Smooth muscle cell (in vitro differentiated cells): ENCODE data around the gene GRB7. TPM values are rescaled to one million over a fixed set of nuclear protein-coding genes. Genes with fewer than 3 reads are reported as not detected.

Experiments used
- DNase-seq: peaks from one replicate; lab custom pipeline; 2025; ENCODE audit not compliant: unreplicated experiment; lab: John Stamatoyannopoulos, UW
- H2AFZ ChIP-seq: fragments of 200-600 bp; sonication (generic); 2 replicates; pipeline ENCODE4 v1.6.0; 2016; ENCODE audit warnings: antibody characterized with exemption, low read depth, mild to moderate bottlenecking
- H3F3A ChIP-seq: fragments of 200-600 bp; sonication (generic); 2 replicates; pipeline ENCODE4 v1.6.0; 2017; ENCODE audit warnings: antibody characterized with exemption, low read depth
- H3K27ac ChIP-seq: fragments of 200-600 bp; sonication (generic); 2 replicates; pipeline ENCODE4 v1.5.1; 2016; ENCODE audit warnings: low read depth, mild to moderate bottlenecking
- H3K27me3 ChIP-seq: fragments of 200-600 bp; sonication (generic); 2 replicates; pipeline ENCODE4 v1.6.1; 2016; ENCODE audit warnings: low read depth, mild to moderate bottlenecking
- H3K36me3 ChIP-seq: fragments of 200-600 bp; sonication (generic); 2 replicates; pipeline ENCODE4 v1.5.1; 2016; ENCODE audit warnings: low read depth
- H3K4me1 ChIP-seq: fragments of 200-600 bp; sonication (generic); 2 replicates; pipeline ENCODE4 v1.5.1; 2016; ENCODE audit warnings: low read depth
- H3K4me2 ChIP-seq: fragments of 200-600 bp; sonication (generic); 2 replicates; pipeline ENCODE4 v1.6.0; 2016; ENCODE audit warnings: mild to moderate bottlenecking
- H3K4me3 ChIP-seq: fragments of 200-600 bp; sonication (generic); 2 replicates; pipeline ENCODE4 v1.5.1; 2016; ENCODE audit warnings: mild to moderate bottlenecking
- H3K79me2 ChIP-seq: fragments of 200-600 bp; sonication (generic); 2 replicates; pipeline ENCODE4 v1.6.0; 2016; ENCODE audit warnings: low read depth, mild to moderate bottlenecking
- H3K9ac ChIP-seq: fragments of 200-600 bp; sonication (generic); 2 replicates; pipeline ENCODE4 v1.6.0; 2016; ENCODE audit warnings: low read depth
- H3K9me3 ChIP-seq: fragments of 200-600 bp; sonication (generic); replicated peaks from 2 replicates; pipeline ENCODE4 v1.5.1; 2016; ENCODE audit warnings: low read depth
- H4K20me1 ChIP-seq: fragments of 200-600 bp; sonication (generic); 2 replicates; pipeline ENCODE4 v1.6.0; 2016; ENCODE audit warnings: low read depth
- WGBS: methylation state at CpG from one replicate; pipeline ENCODE4 v1.1.7; 2016; ENCODE audit warnings: low lambda C conversion rate; 5-methylcytosine and 5-hydroxymethylcytosine counted together
- polyA plus RNA-seq: library from polyadenylated mRNA; unstranded; fragments of >200 nt; fragmentation: Nextera tagmentation; extraction: Ambion mirVana; gene quantifications from 2 replicates; pipeline ENCODE4 v1.2.1, GENCODE V29; 2016
- total RNA-seq: library from RNA; depleted of rRNA; stranded (reverse); fragments of >200 nt; gene quantifications from 2 replicates; pipeline ENCODE4 v1.2.3, GENCODE V29; 2014
- TF ChIP-seq, protein P1 (sequence below): fragments of 200-600 bp; sonication (generic); IDR thresholded peaks from 2 replicates; pipeline ENCODE4 v1.5.1; 2017; ENCODE audit warnings: borderline replicate concordance, mild to moderate bottlenecking, antibody characterized with exemption; ENCODE audit not compliant: insufficient read depth, poor library complexity, severe bottlenecking

GRB7 gene
- total and polyA plus RNA-seq, 2 experiments from 2014 or later: 2.7 to 4.1 TPM

DNA sequence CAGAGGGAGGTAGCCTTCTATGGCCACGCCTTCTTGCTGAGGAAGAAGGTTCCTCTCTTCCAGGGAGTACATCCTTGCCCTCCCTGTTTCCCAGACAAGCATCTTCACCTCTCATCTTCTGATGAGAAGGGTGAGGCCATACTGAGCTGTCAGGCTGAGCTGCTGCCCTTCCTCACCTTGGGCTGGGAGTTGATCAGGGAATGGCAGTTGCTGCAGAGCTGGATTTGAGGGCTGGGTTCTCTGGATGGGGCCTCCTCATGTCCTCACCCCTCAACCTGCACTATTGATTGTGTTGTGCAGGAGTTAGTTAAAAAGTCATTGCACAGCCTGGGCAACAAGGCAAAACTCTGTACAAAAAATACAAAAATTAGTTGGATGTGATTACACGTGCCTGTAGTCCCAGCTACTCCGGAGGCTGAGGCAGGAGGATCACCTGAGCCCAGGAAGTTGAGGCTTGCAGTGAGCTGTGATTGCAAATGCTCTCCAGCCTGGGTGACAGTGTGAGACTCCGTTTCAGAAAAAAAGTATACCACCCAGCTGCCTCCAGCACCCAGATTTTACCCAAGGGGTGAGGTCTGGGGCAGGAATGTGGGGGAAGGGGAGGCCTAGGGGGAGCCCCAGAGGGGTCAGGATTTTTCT, 35.8 kb upstream of the GRB7 start:
- H3K4me3 ChIP-seq: peak overlapping the region; percentile 91
- H3K4me1 ChIP-seq: peaks cover 27% of the 10 kb centered on the region
- H3K27ac ChIP-seq: no peak overlapping the region
- H3K4me2 ChIP-seq: peak overlapping the region; percentile 92
- H2AFZ ChIP-seq: no peak overlapping the region
- H4K20me1 ChIP-seq: peaks cover 59% of the 10 kb centered on the region
- no peaks in the 10 kb centered on the region for H3K27me3 ChIP-seq
- no peak for DNase-seq
- no peaks in the 10 kb centered on the region for H3F3A ChIP-seq
- no peaks in the 10 kb centered on the region for H3K36me3 ChIP-seq
- no peak overlapping the region for H3K9ac ChIP-seq
- WGBS: 89% methylated on average over 4 of the region's 4 CpGs
- TF ChIP-seq, protein P1, sequence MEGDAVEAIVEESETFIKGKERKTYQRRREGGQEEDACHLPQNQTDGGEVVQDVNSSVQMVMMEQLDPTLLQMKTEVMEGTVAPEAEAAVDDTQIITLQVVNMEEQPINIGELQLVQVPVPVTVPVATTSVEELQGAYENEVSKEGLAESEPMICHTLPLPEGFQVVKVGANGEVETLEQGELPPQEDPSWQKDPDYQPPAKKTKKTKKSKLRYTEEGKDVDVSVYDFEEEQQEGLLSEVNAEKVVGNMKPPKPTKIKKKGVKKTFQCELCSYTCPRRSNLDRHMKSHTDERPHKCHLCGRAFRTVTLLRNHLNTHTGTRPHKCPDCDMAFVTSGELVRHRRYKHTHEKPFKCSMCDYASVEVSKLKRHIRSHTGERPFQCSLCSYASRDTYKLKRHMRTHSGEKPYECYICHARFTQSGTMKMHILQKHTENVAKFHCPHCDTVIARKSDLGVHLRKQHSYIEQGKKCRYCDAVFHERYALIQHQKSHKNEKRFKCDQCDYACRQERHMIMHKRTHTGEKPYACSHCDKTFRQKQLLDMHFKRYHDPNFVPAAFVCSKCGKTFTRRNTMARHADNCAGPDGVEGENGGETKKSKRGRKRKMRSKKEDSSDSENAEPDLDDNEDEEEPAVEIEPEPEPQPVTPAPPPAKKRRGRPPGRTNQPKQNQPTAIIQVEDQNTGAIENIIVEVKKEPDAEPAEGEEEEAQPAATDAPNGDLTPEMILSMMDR: no peak
- no peaks in the 10 kb centered on the region for H3K9me3 ChIP-seq
- H3K79me2 ChIP-seq: peaks cover 36% of the 10 kb centered on the region

DNA sequence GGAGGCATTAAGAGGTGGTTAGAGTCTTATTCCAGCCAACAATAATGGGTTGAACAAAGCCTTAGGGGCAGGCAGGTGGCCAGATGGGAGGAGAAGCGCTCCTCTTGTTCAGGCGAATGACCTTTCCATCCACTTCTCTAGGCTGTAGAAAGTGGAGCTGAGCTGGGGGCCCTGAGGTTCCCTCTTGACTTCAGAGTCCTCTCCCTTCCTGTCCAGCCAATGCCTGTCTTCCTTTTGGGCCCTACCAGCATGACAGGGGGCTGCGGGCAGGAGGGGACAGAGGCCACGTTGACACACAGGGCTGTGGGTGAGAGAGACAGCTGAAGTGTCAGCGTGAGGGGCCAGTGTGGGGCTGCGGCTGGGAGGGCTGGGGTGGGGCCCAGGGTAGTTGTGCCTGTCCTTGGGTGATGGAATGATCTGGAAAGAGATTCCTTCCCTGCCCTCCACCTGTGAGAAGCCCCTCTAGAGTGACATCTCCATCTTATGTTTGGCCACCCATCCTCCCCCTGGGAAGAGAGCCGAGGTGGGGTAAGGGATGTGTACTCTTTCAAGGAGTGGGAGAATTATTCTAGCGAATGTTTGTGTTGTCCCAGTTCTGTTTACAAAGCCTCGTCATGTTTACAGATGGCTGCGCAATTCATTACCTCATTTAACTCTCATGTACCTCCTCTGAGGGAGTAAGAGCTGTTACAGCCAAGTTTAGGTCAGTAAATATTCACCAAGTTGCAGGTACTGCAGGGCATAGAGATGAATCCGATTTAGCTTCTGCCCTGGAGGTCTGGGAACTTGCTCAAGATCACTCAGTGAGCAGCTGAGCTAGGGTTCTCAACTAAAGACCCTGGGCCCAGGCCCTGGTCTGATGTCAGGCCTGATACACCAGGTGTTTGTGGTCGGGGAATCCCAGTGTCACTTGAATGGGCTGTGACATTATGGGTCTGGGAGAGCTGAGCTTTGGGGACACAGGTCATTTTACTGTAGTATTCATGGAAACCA, 34.5 kb upstream of the GRB7 start:
- no peak for DNase-seq
- no peak overlapping the region for H2AFZ ChIP-seq
- no peaks in the 10 kb centered on the region for H3K27me3 ChIP-seq
- H3K4me2 ChIP-seq: no peak overlapping the region
- no peaks in the 10 kb centered on the region for H3K9me3 ChIP-seq
- H3K4me1 ChIP-seq: peaks cover 27% of the 10 kb centered on the region
- TF ChIP-seq, protein P1: no peak
- H3K36me3 ChIP-seq: no peaks in the 10 kb centered on the region
- H3K79me2 ChIP-seq: peaks cover 36% of the 10 kb centered on the region
- no peak overlapping the region for H3K9ac ChIP-seq
- peaks cover 60% of the 10 kb centered on the region for H4K20me1 ChIP-seq
- WGBS: 84% methylated on average over 12 of the region's 12 CpGs
- H3K4me3 ChIP-seq: no peak overlapping the region
- no peak overlapping the region for H3K27ac ChIP-seq
- H3F3A ChIP-seq: no peaks in the 10 kb centered on the region

DNA sequence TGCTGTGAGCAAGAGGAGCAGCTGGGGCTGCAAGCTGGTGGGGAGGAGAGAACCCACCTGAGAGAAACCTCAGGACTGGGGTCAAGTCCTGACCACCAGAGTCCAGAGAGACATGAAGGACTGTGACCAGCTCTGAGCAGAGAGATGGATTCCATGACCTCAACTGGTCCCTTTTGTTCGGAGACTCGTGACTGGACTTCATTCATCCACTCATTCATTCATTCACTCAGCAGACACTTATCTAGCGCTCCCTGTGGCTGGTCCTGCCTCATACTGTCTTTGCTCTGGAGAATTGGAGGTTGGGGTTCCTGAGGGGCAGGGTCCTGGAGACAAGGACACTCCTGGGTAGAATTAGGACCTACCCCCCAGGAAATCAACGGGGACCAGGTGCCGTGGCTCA, 33.8 kb upstream of the GRB7 start:
- Histone ChIP-seq H3K79me2 (peaks cover 36% of the 10 kb centered on the region), H3K4me2 (no peak overlapping the region), H3K9me3 (no peaks in the 10 kb centered on the region), H2AFZ (no peak overlapping the region), H3K4me3 (no peak overlapping the region), H3K27ac (no peak overlapping the region), H4K20me1 (peaks cover 60% of the 10 kb centered on the region), H3F3A (no peaks in the 10 kb centered on the region), H3K36me3 (no peaks in the 10 kb centered on the region), H3K27me3 (no peaks in the 10 kb centered on the region), H3K9ac (no peak overlapping the region), H3K4me1 (peaks cover 27% of the 10 kb centered on the region)
- DNase-seq: no peak
- TF ChIP-seq, protein P1: no peak
- WGBS: 98% methylated on average over 5 of the region's 5 CpGs
